Cerebellar cortex (tissue), 1 donor: ENCODE measurements around the gene UNK.

Experiments used
- DNase-seq: peaks from one replicate; pipeline ENCODE4 v3.0.0-alpha.2; 2015; ENCODE audit warnings: low spot score

The UNK gene

DNA sequence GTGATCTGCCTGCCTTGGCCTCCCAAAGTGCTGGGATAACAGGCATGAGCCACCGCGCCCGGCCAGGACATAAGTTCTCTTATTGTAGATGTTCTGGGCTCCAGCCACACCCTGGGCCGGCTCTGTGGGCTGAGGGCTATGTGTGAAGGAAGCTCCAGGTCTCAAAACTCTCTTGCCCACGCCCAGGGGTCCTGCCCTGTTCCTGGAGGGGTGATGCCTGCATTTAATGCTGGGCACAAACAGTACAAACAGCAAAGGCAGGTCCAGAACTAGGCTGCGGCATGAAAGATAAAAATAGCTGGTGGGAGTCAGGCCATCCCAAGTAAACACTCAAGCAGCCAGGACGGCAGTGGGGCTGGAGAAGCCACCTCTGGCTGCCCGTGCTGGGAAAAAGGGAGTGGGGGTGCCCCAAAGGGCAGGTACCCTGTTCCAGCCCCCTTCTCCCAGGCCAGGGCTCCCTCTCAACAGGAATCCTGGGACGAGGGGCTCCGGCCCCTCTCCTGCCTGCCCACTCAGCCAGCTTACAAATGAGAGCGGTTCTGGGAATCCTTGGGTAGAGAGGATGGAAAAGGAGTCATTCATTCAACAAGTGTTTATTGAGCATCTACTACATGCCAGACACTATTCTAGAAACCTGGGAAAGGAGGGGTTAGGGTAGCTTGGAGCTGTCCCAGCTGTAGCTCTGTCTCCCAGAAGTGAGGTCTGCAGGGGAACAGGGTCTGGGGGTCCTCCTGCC is 89.1 kb downstream of the UNK start:
- DNase-seq, result no peak

DNA sequence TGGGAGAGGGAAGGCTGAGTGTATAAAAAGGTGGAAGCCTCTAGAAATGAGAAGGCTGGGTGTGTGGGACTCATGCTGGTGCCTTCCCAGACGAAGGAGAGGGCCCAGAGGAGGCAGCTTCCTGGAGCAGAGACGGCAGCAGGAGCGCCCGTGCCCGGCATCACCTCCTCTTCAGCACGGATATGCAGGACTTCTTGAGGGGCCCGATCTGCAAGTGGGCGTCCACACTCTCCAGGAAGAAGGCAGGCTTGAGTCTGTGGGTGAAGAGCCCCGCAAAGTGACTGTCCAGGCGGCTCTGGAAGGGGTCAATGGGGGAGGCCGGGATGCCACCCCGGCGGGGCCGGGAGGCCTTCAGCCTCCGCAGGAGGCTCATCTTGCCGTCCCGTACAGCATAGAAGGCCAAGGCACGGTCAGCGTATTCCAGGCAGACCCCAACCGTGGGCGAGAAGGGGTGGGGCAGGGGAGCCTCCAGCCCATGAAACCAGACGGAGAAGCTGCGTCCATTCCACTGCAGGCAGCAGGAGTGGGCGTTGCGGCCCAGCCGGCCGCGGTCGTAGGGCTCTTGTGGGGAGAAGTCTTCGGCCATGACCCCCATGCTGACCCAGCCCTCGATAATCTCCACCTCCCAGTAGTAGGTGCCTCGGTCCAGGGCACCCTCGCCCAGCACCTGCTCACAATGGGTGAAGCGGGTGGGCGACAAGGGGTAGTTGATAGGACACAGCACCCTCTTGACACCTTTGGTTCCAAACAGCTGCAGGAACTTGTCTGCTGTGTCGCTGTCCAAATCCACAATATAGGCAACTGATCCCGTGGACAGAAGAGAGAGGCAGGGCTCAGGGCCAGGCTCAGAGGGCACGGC is 89.9 kb downstream of the UNK start:
- DNase-seq, result no peak
